Activated T-cell treated with anti-CD3 and anti-CD28 coated beads for 1 hour (primary cell): Measurements from ENCODE around the gene ALKAL2.
"Not testable (repeated sequence)": the region's sequence is repeated elsewhere in the genome, so short reads cannot be mapped to it uniquely, and the experiment has no call there.

ENCODE experiments used
- DNase-seq: peaks from one replicate; pipeline ENCODE4 v3.0.0-alpha.2; 2020; ENCODE audit warnings: low read depth

The ALKAL2 gene

GRCh38 chr2:287911-288757, at the start of gene ALKAL2:
TSS of gene ALKAL2 (minus strand) at chr2:288091. CDS start at chr2:287835, 256 bp downstream.
- no peak for DNase-seq

DNA sequence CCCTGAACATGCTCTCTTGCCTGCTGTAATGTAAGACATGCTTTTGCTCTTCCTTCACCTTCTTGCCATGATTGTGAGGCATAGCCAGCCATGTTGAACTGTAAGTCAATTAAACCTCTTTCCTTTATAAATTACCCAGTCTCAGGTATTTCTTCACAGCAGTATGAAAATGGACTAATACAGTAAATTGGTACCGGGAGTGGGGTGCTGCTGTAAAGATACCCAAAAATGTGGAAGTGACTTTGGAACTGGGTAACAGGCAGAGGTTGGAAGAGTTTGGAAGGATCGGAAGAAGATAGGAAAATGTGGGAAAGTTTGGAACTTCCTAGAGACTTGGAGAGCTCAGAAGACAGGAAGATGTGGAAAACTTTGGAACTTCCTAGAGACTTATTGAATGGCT, 49.1 kb upstream of the ALKAL2 start:
- not testable (repeated sequence) for DNase-seq

DNA sequence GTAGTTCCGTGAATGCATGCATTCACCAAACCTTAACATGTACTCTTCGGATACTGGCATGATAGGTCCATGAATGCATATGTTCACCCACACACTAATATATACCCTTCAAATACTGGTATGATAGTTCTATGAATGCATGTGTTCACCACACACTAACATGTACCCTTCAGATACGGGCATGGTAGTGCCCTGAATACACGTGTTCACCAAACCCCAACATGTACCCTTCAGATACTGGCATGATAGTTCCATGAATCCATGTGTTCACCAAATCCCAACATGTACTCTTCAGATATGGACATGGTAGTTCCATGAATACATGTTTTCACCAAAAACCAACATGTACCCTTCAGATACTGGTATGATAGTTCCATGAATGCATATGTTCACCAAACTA, 48.5 kb upstream of the ALKAL2 start:
- DNase-seq = no peak

GRCh38 chr2:332592-332991, 44.7 kb upstream of the ALKAL2 start:
- no peak for DNase-seq

GRCh38 chr2:328761-329160, 40.9 kb upstream of the ALKAL2 start:
- DNase-seq = no peak

DNA sequence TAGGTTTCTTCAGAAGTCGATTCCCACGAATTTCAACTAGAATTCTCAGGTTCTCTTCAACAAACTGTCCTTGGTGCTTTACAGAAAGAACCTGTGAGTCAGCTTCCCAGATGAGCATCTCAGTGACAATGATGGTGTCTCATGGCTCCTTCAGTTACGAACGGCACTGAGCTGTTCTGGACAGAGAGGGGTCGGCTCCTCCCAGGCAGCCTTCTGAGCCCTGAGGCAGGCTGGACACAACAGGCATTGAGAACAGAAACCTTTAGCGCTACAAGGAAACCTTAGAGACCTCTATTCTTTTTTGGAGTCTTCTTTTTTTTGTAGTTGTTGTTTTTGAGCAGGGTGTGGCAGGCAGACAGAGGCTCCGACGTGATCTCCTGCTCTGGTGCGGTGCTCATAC, 35.1 kb upstream of the ALKAL2 start:
- DNase-seq = no peak

GRCh38 chr2:322326-322725, 34.4 kb upstream of the ALKAL2 start:
- no peak for DNase-seq

DNA sequence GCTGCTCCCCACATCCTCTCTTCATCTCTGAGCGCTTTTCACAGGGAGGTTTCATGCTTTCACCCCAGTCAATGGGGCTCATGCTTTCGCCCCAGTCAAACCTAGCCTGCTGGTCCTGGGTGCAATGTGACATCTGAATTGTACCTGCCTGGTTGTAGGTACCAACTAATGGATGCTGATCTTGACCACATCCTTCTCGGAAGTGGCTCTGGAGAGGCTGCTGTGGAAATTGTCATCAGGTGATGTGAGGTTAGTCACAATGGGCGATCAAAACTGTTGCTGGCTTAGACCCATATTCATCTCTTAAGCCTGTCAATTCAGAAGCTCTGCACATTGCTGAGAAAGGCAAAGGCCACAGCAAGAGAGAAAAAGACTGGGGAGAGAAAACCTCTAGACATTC, 32.7 kb upstream of the ALKAL2 start:
- no peak for DNase-seq

DNA sequence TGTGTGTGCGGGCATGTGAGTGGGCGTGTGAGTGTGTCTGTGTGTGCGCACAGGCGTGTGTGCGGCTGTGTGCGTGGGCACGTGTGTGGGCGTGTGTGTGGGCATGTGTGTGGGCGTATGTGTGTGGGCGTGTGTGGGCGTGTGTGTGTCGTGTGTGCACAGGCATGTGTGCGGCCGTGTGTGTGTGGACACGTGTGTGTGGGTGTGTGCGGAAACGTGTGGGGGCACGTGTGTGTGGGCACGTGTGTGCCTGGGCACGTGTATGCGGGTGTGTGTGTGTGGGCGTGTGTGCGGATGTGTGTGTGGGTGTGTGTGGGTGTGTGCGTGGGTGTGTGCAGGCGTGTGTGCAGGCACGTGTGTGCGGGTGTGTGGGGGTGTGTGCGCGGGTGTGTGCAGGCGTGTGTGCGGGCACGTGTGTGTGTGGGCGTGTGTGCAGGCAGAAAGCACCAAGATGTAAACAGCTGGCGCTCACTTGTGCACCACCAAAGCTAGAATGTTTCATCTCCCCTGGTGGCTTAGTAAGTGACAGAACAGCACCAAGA, 31.2 kb upstream of the ALKAL2 start:
- DNase-seq = no peak

DNA sequence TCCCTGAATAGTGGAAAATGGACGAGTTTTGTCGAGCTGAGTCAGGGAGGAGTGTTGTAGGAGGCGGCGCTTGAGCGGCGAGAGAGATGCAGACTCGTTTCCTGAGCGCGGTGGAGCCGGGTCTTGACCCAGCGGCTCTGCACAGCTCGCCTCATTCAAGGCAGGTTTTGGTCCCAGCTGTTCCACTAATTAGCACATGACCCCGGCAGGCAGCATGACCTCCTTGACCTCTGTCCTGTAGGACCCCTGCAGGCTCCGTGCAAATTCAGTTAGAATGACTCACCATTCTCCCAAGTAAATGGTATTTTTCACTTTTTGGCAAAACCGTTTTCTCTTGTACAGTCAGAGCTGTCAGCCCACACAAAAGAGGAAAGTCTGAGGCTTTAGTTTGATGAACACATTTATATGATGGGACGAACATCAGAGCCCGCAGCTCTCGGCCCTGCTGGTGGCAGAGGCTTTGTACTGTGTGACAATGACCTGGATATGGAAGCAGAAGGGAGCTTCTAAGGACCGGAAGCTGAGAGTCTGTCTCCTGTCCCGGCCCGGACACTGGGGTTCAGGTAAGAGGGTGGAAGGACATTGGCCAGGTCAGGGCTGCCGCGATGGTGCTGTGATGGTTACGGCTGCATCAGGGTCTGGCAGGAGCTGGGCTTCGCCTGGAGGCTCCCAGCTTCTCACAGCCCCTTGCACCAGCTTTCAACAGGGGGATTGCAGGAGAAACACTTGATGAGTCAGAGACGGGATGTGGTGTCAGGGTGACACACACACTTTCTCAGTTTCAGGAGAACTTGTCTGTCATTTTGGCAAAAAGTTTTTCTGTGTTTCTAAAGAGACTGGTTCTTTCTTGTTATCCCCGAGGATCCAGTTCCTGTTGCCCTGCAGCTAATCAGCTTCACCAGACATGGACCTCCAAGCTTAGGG, 29.9 kb upstream of the ALKAL2 start:
- DNase-seq = no peak

DNA sequence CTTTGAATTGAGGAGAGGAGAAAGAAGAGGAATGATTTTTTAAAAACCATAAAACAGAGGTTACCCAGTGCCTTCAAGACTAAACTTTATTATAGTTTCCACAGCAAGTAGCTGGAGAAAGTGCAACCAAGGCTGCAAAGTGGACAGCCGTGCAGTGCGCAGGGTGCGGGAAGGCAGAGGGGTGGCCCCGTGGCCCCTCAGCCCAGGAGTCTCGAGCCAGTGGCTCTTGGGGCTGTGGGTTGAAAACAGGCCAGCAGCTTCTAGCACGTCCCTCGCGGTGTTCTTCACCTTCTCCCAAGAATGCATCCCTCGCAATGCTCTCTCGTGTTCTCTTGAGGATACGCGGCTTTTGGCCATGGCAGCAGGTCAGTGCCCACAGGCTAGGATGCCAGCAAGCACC, 28.5 kb upstream of the ALKAL2 start:
- no peak for DNase-seq

DNA sequence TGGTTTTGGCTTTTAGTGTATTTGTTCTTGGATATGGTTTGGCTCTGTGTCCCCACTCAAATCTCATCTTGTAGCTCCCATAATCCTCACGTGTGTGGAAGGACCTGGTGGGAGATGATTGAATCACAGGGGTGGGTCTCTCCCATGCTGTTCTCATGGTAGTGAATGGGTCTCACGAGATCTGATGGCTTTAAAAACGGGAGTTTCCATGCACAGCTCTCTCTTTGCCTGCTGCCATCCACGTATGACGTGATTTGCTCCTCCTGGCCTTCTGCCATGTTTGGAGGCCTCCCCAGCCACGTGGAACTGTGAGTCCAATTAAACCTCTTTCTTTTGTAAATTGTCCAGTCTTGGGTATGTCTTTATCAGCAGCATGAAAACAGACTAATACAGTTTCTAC, 28.0 kb upstream of the ALKAL2 start:
- DNase-seq = not testable (repeated sequence)

GRCh38 chr2:314561-315336, 26.9 kb upstream of the ALKAL2 start:
- DNase-seq = no peak

DNA sequence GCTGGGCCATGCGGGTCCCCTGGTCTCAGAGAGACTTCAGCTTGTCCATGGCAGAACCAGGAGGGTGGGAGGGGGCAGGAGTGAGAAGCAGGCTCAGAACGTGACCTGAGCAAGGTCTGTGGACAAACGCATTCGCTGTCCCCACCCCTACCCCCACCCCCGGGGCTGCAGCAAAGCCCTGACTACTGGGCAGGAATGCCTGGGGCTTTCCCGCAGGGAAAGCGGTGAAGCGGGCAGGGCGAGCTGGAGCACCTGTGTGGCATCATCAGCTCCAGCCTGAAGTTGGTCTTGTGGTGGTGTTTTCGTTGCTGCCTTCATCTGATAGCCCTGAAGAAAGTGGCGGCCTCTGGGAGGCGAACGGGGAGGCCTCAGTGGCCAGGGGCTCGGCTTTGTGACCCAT, 26.1 kb upstream of the ALKAL2 start:
- no peak for DNase-seq

DNA sequence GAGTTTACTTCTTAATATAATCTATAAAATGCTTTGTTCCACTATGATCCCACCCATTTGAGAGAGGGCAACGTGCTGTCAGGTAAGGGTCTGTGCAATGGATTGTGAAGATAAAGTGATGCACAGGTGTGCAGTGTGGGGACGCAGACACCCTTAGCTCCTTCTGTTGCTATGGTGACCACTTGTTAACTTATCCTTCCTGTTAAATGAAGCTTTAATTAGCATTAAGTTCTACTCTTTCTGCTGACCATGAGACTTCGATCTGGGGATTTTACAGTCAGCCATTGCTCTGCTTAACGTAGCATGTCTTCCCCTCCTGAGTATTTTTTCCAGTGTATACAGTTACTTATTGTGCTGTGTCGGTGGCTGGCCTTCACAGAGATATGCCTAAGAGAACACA, 23.1 kb upstream of the ALKAL2 start:
- no peak for DNase-seq

- no peak for DNase-seq
Observed at GRCh38 chr2:309954-310510, 22.1 kb upstream of the ALKAL2 start.

DNA sequence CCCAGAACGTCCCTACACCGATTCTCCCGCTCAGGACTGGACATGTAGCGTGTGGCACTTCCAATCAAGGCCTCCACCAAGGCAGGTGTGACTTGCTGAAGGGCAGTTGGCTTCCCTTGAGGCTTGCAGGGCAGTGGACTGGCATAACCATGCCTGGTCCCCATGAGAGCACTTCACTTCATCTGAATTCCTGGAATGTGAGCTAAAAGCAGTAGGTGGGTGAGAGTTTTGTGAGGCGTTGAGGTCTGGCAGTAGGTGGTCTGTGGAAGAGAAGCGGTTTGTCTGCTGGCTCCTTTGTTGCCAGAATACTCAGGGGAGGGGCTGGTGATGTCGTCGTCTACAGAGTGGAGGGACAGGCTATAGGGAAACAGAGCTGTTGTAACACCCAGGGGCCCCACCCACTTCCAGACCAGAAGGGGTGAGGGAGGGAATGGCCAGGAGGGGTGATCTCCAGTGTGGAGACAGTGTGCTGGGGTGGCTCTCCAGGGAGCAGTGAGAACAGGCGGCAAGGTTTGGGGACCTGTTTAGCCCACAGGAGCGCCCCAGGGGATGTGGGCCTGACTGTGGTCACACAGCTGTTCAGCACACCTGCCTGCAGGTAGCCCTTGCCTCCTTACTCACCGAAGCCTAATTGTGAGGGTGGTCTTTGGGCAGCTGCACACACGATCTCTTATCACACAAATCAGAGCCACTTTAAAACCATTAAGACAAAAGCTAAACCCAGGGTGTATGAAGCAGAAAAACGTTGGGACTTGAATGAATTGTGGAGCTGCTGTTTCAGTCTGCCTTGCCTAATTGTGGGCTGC, 21.5 kb upstream of the ALKAL2 start:
- no peak for DNase-seq

- no peak for DNase-seq
Observed at GRCh38 chr2:305366-305765, 17.5 kb upstream of the ALKAL2 start.

- no peak for DNase-seq
Observed at GRCh38 chr2:296354-296753, 8.5 kb upstream of the ALKAL2 start.

- no peak for DNase-seq
Observed at GRCh38 chr2:295090-295489, 7.2 kb upstream of the ALKAL2 start.
